Lower leg skin (tissue), 3 donors: Measurements from ENCODE around the gene PCP4.

ENCODE experiments used
- POLR2A ChIP-seq, 2 donors: fragments of 450-650 bp; IDR thresholded peaks; one replicate each; pipeline ENCODE4 v1.6.1; 2016 to 2017; ENCODE audit warnings: antibody characterized with exemption in 2 of 2, mild to moderate bottlenecking in 1 of 2, moderate library complexity in 1 of 2
- TF ChIP-seq, protein P1 (sequence below), 3 donors: fragments of 450-650 bp; IDR thresholded peaks; one replicate each; pipeline ENCODE4 v1.5.1; 2016; ENCODE audit warnings: antibody characterized with exemption in 3 of 3, mild to moderate bottlenecking in 3 of 3, moderate library complexity in 2 of 3

GRCh38 chr21:39851002-39851618 is 16.1 kb upstream of the PCP4 start:
- TF ChIP-seq, protein P1, sequence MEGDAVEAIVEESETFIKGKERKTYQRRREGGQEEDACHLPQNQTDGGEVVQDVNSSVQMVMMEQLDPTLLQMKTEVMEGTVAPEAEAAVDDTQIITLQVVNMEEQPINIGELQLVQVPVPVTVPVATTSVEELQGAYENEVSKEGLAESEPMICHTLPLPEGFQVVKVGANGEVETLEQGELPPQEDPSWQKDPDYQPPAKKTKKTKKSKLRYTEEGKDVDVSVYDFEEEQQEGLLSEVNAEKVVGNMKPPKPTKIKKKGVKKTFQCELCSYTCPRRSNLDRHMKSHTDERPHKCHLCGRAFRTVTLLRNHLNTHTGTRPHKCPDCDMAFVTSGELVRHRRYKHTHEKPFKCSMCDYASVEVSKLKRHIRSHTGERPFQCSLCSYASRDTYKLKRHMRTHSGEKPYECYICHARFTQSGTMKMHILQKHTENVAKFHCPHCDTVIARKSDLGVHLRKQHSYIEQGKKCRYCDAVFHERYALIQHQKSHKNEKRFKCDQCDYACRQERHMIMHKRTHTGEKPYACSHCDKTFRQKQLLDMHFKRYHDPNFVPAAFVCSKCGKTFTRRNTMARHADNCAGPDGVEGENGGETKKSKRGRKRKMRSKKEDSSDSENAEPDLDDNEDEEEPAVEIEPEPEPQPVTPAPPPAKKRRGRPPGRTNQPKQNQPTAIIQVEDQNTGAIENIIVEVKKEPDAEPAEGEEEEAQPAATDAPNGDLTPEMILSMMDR (IDR thresholded peaks at IDR 0.05): no peak
- TF ChIP-seq POLR2A (IDR thresholded peaks at IDR 0.05): no peak
